ENCODE results near the gene KCNQ4. TPM values are rescaled to one million over a fixed set of nuclear protein-coding genes. Genes with fewer than 3 reads are reported as not detected.

The KCNQ4 gene
- total RNA-seq, 1 experiment from 2014 or later: not detected

GRCh38 chr1:40847023-40847745 is 63.6 kb downstream of the KCNQ4 start:
- no peak for TF ChIP-seq CTCF (IDR thresholded peaks at IDR 0.05; ENCODE audit: unreplicated experiment)
- peaks cover 7% of the 10 kb centered on the region for H3K9me3 Mint-ChIP-seq (ENCODE audit: unreplicated experiment)
- no peaks in the 10 kb centered on the region for H3K36me3 Mint-ChIP-seq (ENCODE audit: insufficient read depth, unreplicated experiment)
- no peak overlapping the region for H3K4me3 Mint-ChIP-seq (ENCODE audit: unreplicated experiment)
- intact Hi-C loops (cut with micrococcal nuclease): no loop called here
- H3K4me1 Mint-ChIP-seq (ENCODE audit: insufficient read depth, unreplicated experiment): no peaks in the 10 kb centered on the region
- no TSS peak for BruUV-seq (replicated peaks)
- no peaks in the 10 kb centered on the region for H3K27me3 Mint-ChIP-seq (ENCODE audit: insufficient read depth, unreplicated experiment)
- no peak overlapping the region for H3K27ac Mint-ChIP-seq (ENCODE audit: low read depth, unreplicated experiment)
- POLR2A ChIA-PET: interaction anchor here (1.4 kb wide), 1 partner anchor 104 kb away, joined by 5 read pairs; no protein-coding TSS in a partner anchor
- DNase-seq (ENCODE audit: unreplicated experiment): no peak
- CTCF ChIA-PET: interaction anchor here (0.6 to 19.7 kb wide), 11 partner anchors 13 to 259 kb away, joined by 3 to 609 read pairs (median 4); no protein-coding TSS in a partner anchor

DNA sequence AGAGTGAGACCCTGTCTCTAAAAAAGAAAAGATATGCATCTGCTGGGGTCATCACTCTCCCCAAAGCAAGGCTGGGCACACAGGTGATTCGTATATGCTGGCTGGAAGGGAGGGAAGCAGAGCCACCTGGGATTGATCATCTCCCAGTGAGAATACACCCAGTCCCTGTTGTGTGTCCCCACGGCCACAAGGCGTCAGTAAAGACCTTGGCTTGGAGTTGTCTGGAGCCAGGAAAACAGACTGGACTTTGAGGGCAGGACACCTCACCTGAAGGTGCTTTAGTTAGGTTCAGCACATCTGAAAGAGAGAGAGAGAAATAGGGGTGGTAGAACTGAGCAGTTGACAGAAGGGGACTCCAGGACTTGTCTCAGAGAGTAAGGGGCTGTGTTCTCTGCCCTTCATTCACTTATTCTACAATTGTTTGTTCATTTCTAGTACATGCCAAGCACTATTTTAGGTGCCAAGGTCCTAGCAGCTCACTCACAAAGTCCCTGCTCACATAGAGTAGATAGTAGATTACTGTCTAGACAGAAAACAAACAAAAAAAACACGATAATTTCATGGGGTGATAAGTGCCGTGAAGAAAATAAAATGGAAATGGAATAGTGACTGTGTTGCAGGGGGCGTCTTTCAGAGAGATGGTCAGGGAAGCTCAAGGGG is 65.1 kb downstream of the KCNQ4 start:
- H3K27ac Mint-ChIP-seq (ENCODE audit: low read depth, unreplicated experiment): no peak overlapping the region
- no peaks in the 10 kb centered on the region for H3K9me3 Mint-ChIP-seq (ENCODE audit: unreplicated experiment)
- H3K36me3 Mint-ChIP-seq (ENCODE audit: insufficient read depth, unreplicated experiment): no peaks in the 10 kb centered on the region
- no peak overlapping the region for H3K4me3 Mint-ChIP-seq (ENCODE audit: unreplicated experiment)
- no TSS peak for BruUV-seq (replicated peaks)
- intact Hi-C loops (cut with micrococcal nuclease): loop anchor here (1.0 kb wide), 2 partner anchors 104 to 155 kb away; no protein-coding TSS in a partner anchor
- peaks cover 6% of the 10 kb centered on the region for H3K4me1 Mint-ChIP-seq (ENCODE audit: insufficient read depth, unreplicated experiment)
- DNase-seq (ENCODE audit: unreplicated experiment): peak; percentile 86
- POLR2A ChIA-PET: interaction anchor here (0.6 to 3.1 kb wide), 5 partner anchors 13 to 444 kb away, joined by 3 to 12 read pairs (median 5); partner anchors contain the start of gene CITED4
- TF ChIP-seq CTCF (IDR thresholded peaks at IDR 0.05; ENCODE audit: unreplicated experiment): peak; percentile 93
- no peaks in the 10 kb centered on the region for H3K27me3 Mint-ChIP-seq (ENCODE audit: insufficient read depth, unreplicated experiment)
- CTCF ChIA-PET: interaction anchor here (0.5 to 19.7 kb wide), 34 partner anchors 11 to 1173 kb away, joined by 3 to 609 read pairs (median 4); no protein-coding TSS in a partner anchor

DNA sequence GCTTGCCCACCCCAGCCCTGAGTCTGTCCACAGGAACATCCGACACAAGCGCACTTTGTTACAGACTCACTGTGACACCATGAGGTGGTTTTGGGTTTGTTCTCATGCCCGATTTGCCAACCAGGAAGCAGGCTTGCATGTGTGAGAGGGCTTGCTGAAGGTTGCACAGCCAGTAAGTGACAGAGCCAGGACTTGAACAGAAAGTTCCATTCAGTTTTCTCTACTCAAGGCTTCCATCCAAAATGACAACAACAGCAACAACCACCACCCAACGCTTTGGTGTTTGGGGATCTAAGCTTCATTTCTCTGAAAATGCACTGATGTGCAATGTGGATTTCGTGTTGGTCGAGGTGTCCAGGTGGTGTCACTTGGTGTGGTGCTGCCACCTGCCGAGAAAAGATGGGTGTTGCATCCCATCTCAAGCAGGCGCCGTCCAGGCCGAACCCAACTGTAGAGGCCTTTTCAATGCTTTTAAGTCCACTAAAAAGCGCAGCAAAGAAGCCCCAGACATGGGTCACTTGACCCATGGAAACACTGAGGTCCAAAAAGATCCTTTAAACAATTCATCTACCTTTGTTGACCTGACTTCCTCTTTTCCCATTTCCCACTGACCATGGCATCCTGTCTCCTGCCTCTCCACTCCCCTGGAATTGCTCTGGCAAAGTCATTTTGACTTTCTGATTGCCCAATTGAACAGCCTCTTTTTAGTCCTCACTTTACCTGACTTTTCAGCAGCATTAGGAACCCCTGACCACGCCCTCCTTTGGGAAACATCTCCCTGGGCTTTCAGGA is 66.4 kb downstream of the KCNQ4 start:
- Mint-ChIP-seq H3K36me3 (ENCODE audit: insufficient read depth, unreplicated experiment) (no peaks in the 10 kb centered on the region), H3K27ac (ENCODE audit: low read depth, unreplicated experiment) (no peak overlapping the region), H3K9me3 (ENCODE audit: unreplicated experiment) (no peaks in the 10 kb centered on the region), H3K4me3 (ENCODE audit: unreplicated experiment) (no peak overlapping the region), H3K4me1 (ENCODE audit: insufficient read depth, unreplicated experiment) (peaks cover 6% of the 10 kb centered on the region), H3K27me3 (ENCODE audit: insufficient read depth, unreplicated experiment) (no peaks in the 10 kb centered on the region)
- peak; percentile 84 for TF ChIP-seq CTCF (IDR thresholded peaks at IDR 0.05; ENCODE audit: unreplicated experiment)
- POLR2A ChIA-PET: interaction anchor here (0.9 to 3.1 kb wide), 5 partner anchors 12 to 110 kb away, joined by 3 to 12 read pairs (median 5); partner anchors contain the start of gene CITED4
- peak; percentile 75 for DNase-seq (ENCODE audit: unreplicated experiment)
- BruUV-seq (replicated peaks): no TSS peak
- CTCF ChIA-PET: interaction anchor here (0.5 to 19.7 kb wide), 22 partner anchors 10 to 629 kb away, joined by 3 to 609 read pairs (median 4); no protein-coding TSS in a partner anchor
- intact Hi-C loops (cut with micrococcal nuclease): loop anchor here (1.0 to 2.0 kb wide), 3 partner anchors 75 to 258 kb away; no protein-coding TSS in a partner anchor

Data from MCF 10A (cell line).